Suprapubic skin (tissue), 3 donors: ENCODE results near the gene ZNF44.

Experiments
- CTCF ChIP-seq, 2 donors: fragments of 200-600 bp in 1 of 2; fragments of 450-650 bp in 1 of 2; sonication (generic) in 1 of 2; IDR thresholded peaks; one replicate each; pipeline ENCODE4 v1.5.1; 2016 to 2019; ENCODE audit warnings: antibody characterized with exemption in 2 of 2, mild to moderate bottlenecking in 1 of 2, moderate library complexity in 1 of 2
- POLR2AphosphoS5 ChIP-seq, 3 donors: sonication (generic); formaldehyde crosslinking; IDR thresholded peaks; one replicate each; pipeline ENCODE4 v1.6.1; 2017; ENCODE audit warnings: antibody characterized with exemption in 3 of 3

GRCh38 chr19:12314553-12314952 lies 19.9 kb upstream of the ZNF44 start:
- no peak for TF ChIP-seq CTCF (IDR thresholded peaks at IDR 0.05)
- no peak for TF ChIP-seq POLR2AphosphoS5 (IDR thresholded peaks at IDR 0.05)
